GM23338 (cell line): ENCODE measurements around the gene EYS. TPM values are rescaled to one million over a fixed set of nuclear protein-coding genes. Genes with fewer than 3 reads are reported as not detected.

Experiments used
- ATAC-seq: fragments of 200-7000 bp; cut with Tn5 transposase; 3 replicates; pipeline ENCODE4 v1.9.1; 2020
- DNase-seq: peaks from one replicate; pipeline ENCODE4 v3.0.0-alpha.2; 2015; ENCODE audit warnings: low spot score
- H2AFZ ChIP-seq: fragments of 200-600 bp; sonication (generic); 2 replicates; pipeline ENCODE4 v1.8.0; 2016; ENCODE audit warnings: antibody characterized with exemption, mild to moderate bottlenecking, moderate library complexity
- H3F3A ChIP-seq: fragments of 200-600 bp; sonication (generic); replicated peaks from 2 replicates; pipeline ENCODE4 v1.8.0; 2017; ENCODE audit warnings: antibody characterized with exemption, mixed run types, low read depth
- H3K27ac ChIP-seq: fragments of 200-600 bp; sonication (generic); 2 replicates; pipeline ENCODE4 v1.6.1; 2016; ENCODE audit warnings: low read depth
- H3K27me3 ChIP-seq: fragments of 200-600 bp; sonication (generic); 2 replicates; pipeline ENCODE4 v1.8.0; 2016; ENCODE audit warnings: mild to moderate bottlenecking, mixed run types, moderate library complexity; ENCODE audit not compliant: insufficient read depth
- H3K36me3 ChIP-seq: fragments of 200-600 bp; sonication (generic); 2 replicates; pipeline ENCODE4 v1.8.0; 2016; ENCODE audit warnings: mild to moderate bottlenecking; ENCODE audit not compliant: insufficient read depth
- H3K4me1 ChIP-seq: fragments of 200-600 bp; sonication (generic); 2 replicates; pipeline ENCODE4 v1.8.0; 2016; ENCODE audit warnings: mild to moderate bottlenecking, moderate library complexity; ENCODE audit not compliant: insufficient read depth
- H3K4me2 ChIP-seq: fragments of 200-600 bp; sonication (generic); 2 replicates; pipeline ENCODE4 v1.7.1; 2017; ENCODE audit warnings: mixed run types
- H3K4me3 ChIP-seq: fragments of 200-600 bp; sonication (generic); 2 replicates; pipeline ENCODE4 v1.6.1; 2016; ENCODE audit warnings: mixed run types
- H3K79me2 ChIP-seq: fragments of 200-600 bp; sonication (generic); replicated peaks from 2 replicates; pipeline ENCODE4 v1.8.0; 2017; ENCODE audit warnings: mild to moderate bottlenecking; ENCODE audit not compliant: insufficient read depth
- H3K9me2 ChIP-seq: fragments of 200-600 bp; sonication (generic); 2 replicates; pipeline ENCODE4 v1.8.0; 2017; ENCODE audit not compliant: insufficient read depth
- H4K20me1 ChIP-seq: fragments of 200-600 bp; sonication (generic); replicated peaks from 2 replicates; pipeline ENCODE4 v1.8.0; 2017; ENCODE audit warnings: mild to moderate bottlenecking; ENCODE audit not compliant: insufficient read depth
- H3K27ac Mint-ChIP-seq: 2 replicates; pipeline ENCODE4 v1.8.0; 2020; ENCODE audit warnings: inconsistent platforms, mild to moderate bottlenecking, moderate library complexity, mixed read lengths
- H3K27me3 Mint-ChIP-seq: 3 replicates; pipeline ENCODE4 v1.8.0; 2022; ENCODE audit warnings: low read depth, mild to moderate bottlenecking, moderate library complexity, mixed read lengths, inconsistent platforms; ENCODE audit not compliant: insufficient read depth, poor library complexity
- H3K36me3 Mint-ChIP-seq: 3 replicates; pipeline ENCODE4 v1.8.0; 2021; ENCODE audit warnings: low read depth, mild to moderate bottlenecking, inconsistent platforms, moderate library complexity, mixed read lengths
- H3K4me1 Mint-ChIP-seq: 3 replicates; pipeline ENCODE4 v1.8.0; 2020; ENCODE audit warnings: mild to moderate bottlenecking, inconsistent platforms, mixed read lengths
- H3K4me3 Mint-ChIP-seq: 3 replicates; pipeline ENCODE4 v1.8.0; 2021; ENCODE audit warnings: moderate library complexity, mild to moderate bottlenecking, inconsistent platforms, mixed read lengths
- H3K9me3 Mint-ChIP-seq: 3 replicates; pipeline ENCODE4 v1.8.0; 2020; ENCODE audit warnings: moderate library complexity, mild to moderate bottlenecking, inconsistent platforms, mixed read lengths
- CREB1 ChIP-seq: fragments of 250-450 bp; sonication (Bioruptor Pico); IDR thresholded peaks from 2 replicates; pipeline ENCODE4 v1.5.0; 2020; ENCODE audit warnings: low read depth, mild to moderate bottlenecking, moderate library complexity
- CTCF ChIP-seq, 2 experiments: fragments of 200-600 bp in 1 of 2; sonication (generic) in 1 of 2; conservative IDR thresholded peaks; 2 replicates each; pipeline versions ENCODE4 v1.5.1 to v1.6.1; 2016 to 2017; ENCODE audit warnings: antibody characterized with exemption in 2 of 2, low read depth in 2 of 2, mild to moderate bottlenecking in 2 of 2, moderate library complexity in 1 of 2
- EZH2 ChIP-seq: fragments of 200-600 bp; sonication (generic); IDR thresholded peaks from one replicate; pipeline ENCODE4 v1.8.0; 2017; ENCODE audit warnings: antibody characterized with exemption, mild to moderate bottlenecking, low read depth; ENCODE audit not compliant: unreplicated experiment
- JUNB ChIP-seq: IDR thresholded peaks from one replicate; pipeline ENCODE4 v1.6.1; 2016; ENCODE audit warnings: antibody characterized with exemption; ENCODE audit not compliant: unreplicated experiment
- NANOG ChIP-seq: IDR thresholded peaks from 2 replicates; pipeline ENCODE4 v1.6.1; 2016; ENCODE audit warnings: antibody characterized with exemption, borderline replicate concordance
- POLR2AphosphoS5 ChIP-seq: IDR thresholded peaks from 2 replicates; pipeline ENCODE4 v1.6.1; 2016; ENCODE audit warnings: antibody characterized with exemption, low read depth
- REST ChIP-seq: IDR thresholded peaks from one replicate; pipeline ENCODE4 v1.6.1; 2018; ENCODE audit warnings: antibody characterized with exemption; ENCODE audit not compliant: unreplicated experiment
- STAT1 ChIP-seq: IDR thresholded peaks from one replicate; pipeline ENCODE4 v1.6.1; 2016; ENCODE audit warnings: antibody characterized with exemption; ENCODE audit not compliant: unreplicated experiment
- ZNF114 ChIP-seq: fragments of 250-450 bp; sonication (Bioruptor Pico); IDR thresholded peaks from 2 replicates; pipeline ENCODE4 v1.5.0; 2020; ENCODE audit warnings: mild to moderate bottlenecking, moderate library complexity
- ZNF331 ChIP-seq: fragments of 250-450 bp; sonication (Bioruptor Pico); IDR thresholded peaks from 2 replicates; pipeline ENCODE4 v1.5.0; 2020; ENCODE audit warnings: low read depth, mild to moderate bottlenecking, moderate library complexity
- ZNF462 ChIP-seq: fragments of 250-450 bp; sonication (Bioruptor Pico); IDR thresholded peaks from 2 replicates; pipeline ENCODE4 v1.5.0; 2020; ENCODE audit warnings: mild to moderate bottlenecking, moderate library complexity
- polyA plus RNA-seq: library from polyadenylated mRNA; unstranded; fragments of >200 nt; fragmentation: Nextera tagmentation; extraction: Ambion mirVana; gene quantifications from 2 replicates; pipeline ENCODE4 v1.2.1, GENCODE V29; 2016
- total RNA-seq: library from RNA; depleted of rRNA; stranded (reverse); fragments of >200 nt; shearing (Covaris generic); gene quantifications from 2 replicates; pipeline ENCODE4 v1.2.3, GENCODE V29; 2014

Gene EYS
- total and polyA plus RNA-seq, 2 experiments from 2014 or later: 0.38 to 0.52 TPM

- TF ChIP-seq ZNF462 (CRISPR knock-in tag): no peak
- TF ChIP-seq ZNF114 (CRISPR knock-in tag): no peak
- no peak for TF ChIP-seq ZNF331 (CRISPR knock-in tag)
These were observed 1802.3 kb downstream of the EYS start (continued) for GRCh38 chr6:63904650-63905248.

GRCh38 chr6:63899550-63899949, 1807.5 kb downstream of the EYS start:
- H3K36me3 Mint-ChIP-seq: no peaks in the 10 kb centered on the region
- H2AFZ ChIP-seq: peak overlapping the region; percentile 80
- no peak overlapping the region for H3K4me2 ChIP-seq
- H3K27me3 Mint-ChIP-seq: no peaks in the 10 kb centered on the region
- no peak overlapping the region for H3K27ac ChIP-seq
- no peak overlapping the region for H3K27ac Mint-ChIP-seq
- H3F3A ChIP-seq: no peaks in the 10 kb centered on the region
- no peaks in the 10 kb centered on the region for H4K20me1 ChIP-seq
- no peaks in the 10 kb centered on the region for H3K4me1 ChIP-seq
- H3K4me1 Mint-ChIP-seq: no peaks in the 10 kb centered on the region
- H3K9me3 Mint-ChIP-seq: no peaks in the 10 kb centered on the region
- no peak overlapping the region for H3K4me3 Mint-ChIP-seq
- no peaks in the 10 kb centered on the region for H3K27me3 ChIP-seq
- H3K9me2 ChIP-seq: no peaks in the 10 kb centered on the region
- H3K36me3 ChIP-seq: no peaks in the 10 kb centered on the region
- no peak for DNase-seq
- no peak overlapping the region for H3K4me3 ChIP-seq
- no peaks in the 10 kb centered on the region for H3K79me2 ChIP-seq
- ATAC-seq: no peak
- TF ChIP-seq ZNF331 (CRISPR knock-in tag) (no peak), REST (no peak), JUNB (no peak), NANOG (no peak), CTCF (conservative IDR thresholded peaks at IDR 0.05; ENCODE audit: low read depth in 2 of 2) (no peak), STAT1 (no peak), POLR2AphosphoS5 (no peak), EZH2 (no peak), CREB1 (no peak), ZNF114 (CRISPR knock-in tag) (no peak)
